CD4-positive, CD25-positive, alpha-beta regulatory T cell (primary cell): Measurements from ENCODE around the gene SERPINB1. TPM values are rescaled to one million over a fixed set of nuclear protein-coding genes. Genes with fewer than 3 reads are reported as not detected.

Experiments used
- ATAC-seq, 2 donors: fragments of 150-1000 bp; cut with Tn5 transposase; one replicate each; pipeline ENCODE4 v1.10.0; 2021; ENCODE audit warnings: low read depth in 2 of 2, moderate number of reproducible peaks in 2 of 2, moderate library complexity in 1 of 2
- DNase-seq, 3 donors: peaks; one replicate each; pipeline versions ENCODE4 v3.0.0 to v3.0.0-alpha.2; 2012 to 2022; ENCODE audit warnings: mixed read lengths in 1 of 3
- H3K27ac ChIP-seq: one replicate; pipeline ENCODE4 v1.7.0; 2013; ENCODE audit warnings: mild to moderate bottlenecking, low read length; ENCODE audit not compliant: insufficient read depth, poor library complexity, severe bottlenecking
- H3K27me3 ChIP-seq: one replicate; pipeline ENCODE4 v1.7.0; 2013; ENCODE audit warnings: low read length; ENCODE audit not compliant: control insufficient read depth, insufficient read depth
- H3K36me3 ChIP-seq: one replicate; pipeline ENCODE4 v1.7.0; 2013; ENCODE audit warnings: mild to moderate bottlenecking, low read length, moderate library complexity; ENCODE audit not compliant: control insufficient read depth, insufficient read depth
- H3K4me1 ChIP-seq: 2 replicates; pipeline ENCODE4 v1.7.0; 2013; ENCODE audit warnings: mild to moderate bottlenecking, low read length; ENCODE audit not compliant: insufficient read depth, control insufficient read depth, poor library complexity, severe bottlenecking
- H3K4me3 ChIP-seq: one replicate; pipeline ENCODE4 v1.7.0; 2013; ENCODE audit warnings: low read depth, mild to moderate bottlenecking, low read length, moderate library complexity
- H3K9me3 ChIP-seq, 2 experiments: 1 replicate in 1 of 2; 2 replicates in 1 of 2; pipeline ENCODE4 v1.7.0; 2013; ENCODE audit warnings: low read length in 2 of 2, mild to moderate bottlenecking in 1 of 2, moderate library complexity in 1 of 2; ENCODE audit not compliant: control insufficient read depth in 2 of 2
- H3K27ac Mint-ChIP-seq, 3 donors: one replicate each; pipeline ENCODE4 v1.8.0; 2020 to 2022; ENCODE audit warnings: mild to moderate bottlenecking in 3 of 3, mixed read lengths in 3 of 3, moderate library complexity in 2 of 3
- H3K27me3 Mint-ChIP-seq: one replicate; pipeline ENCODE4 v1.8.0; 2022; ENCODE audit warnings: mild to moderate bottlenecking, mixed read lengths
- H3K36me3 Mint-ChIP-seq: one replicate; pipeline ENCODE4 v1.8.0; 2020; ENCODE audit warnings: mixed read lengths
- H3K4me1 Mint-ChIP-seq, 4 donors: one replicate each; pipeline ENCODE4 v1.8.0; 2020 to 2022; ENCODE audit warnings: mixed read lengths in 4 of 4, mild to moderate bottlenecking in 1 of 4
- H3K4me3 Mint-ChIP-seq, 4 donors: one replicate each; pipeline ENCODE4 v1.8.0; 2020 to 2022; ENCODE audit warnings: mild to moderate bottlenecking in 4 of 4, mixed read lengths in 4 of 4, moderate library complexity in 3 of 4
- H3K9me3 Mint-ChIP-seq, 7 donors: one replicate each; pipeline ENCODE4 v1.8.0; 2020 to 2022; ENCODE audit warnings: mixed read lengths in 7 of 7, mild to moderate bottlenecking in 3 of 7, moderate library complexity in 2 of 7
- polyA plus RNA-seq, 4 donors: library from polyadenylated mRNA; unstranded; fragments of 300-500 nt; fragmentation: Illumina TruSeq; gene quantifications; one replicate each; pipeline ENCODE4 v1.2.3, GENCODE V29; 2021
- total RNA-seq: library from RNA; stranded (reverse); gene quantifications from one replicate; pipeline ENCODE4 v1.2.3, GENCODE V29; 2022

SERPINB1 gene
- total and polyA plus RNA-seq, 5 donors from 2014 or later: 38.1 to 116 (median 109) TPM

DNA sequence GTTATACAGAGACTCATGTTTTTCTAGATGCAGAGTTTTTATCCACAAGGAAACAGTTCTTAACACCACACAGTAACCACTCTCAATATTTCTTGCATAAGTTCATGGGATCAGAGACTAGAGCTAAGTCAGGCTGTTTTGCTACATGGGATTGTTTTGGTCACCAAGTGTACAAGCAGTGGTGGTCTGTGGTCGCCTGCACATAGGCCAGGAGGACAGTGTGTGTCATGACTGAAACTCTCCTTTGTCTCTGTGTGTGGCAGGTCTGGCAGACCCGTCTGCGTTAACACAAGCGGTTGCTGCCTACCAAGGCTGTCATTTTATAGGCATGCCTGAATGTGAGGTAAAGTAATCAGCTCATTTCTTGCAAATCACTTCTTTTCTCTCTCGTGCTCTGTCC lies 57.6 kb downstream of the SERPINB1 start:
- ATAC-seq (no peak), DNase-seq (no peak)
- Histone ChIP-seq H3K27me3 (no peaks in the 10 kb centered on the region), H3K9me3 (no peaks in the 10 kb centered on the region), H3K36me3 (peaks cover 57% of the 10 kb centered on the region), H3K4me3 (no peak overlapping the region), H3K4me1 (no peaks in the 10 kb centered on the region), H3K27ac (no peak overlapping the region)
- Mint-ChIP-seq H3K9me3 (no peaks in the 10 kb centered on the region), H3K27me3 (no peaks in the 10 kb centered on the region), H3K4me3 (no peak overlapping the region), H3K27ac (peak overlapping the region in 2 of 3 donors; percentile 3 to 17), H3K4me1 (peaks cover 5 to 23% (median 17%) of the 10 kb centered on the region in 4 donors), H3K36me3 (peaks cover 52% of the 10 kb centered on the region)

DNA sequence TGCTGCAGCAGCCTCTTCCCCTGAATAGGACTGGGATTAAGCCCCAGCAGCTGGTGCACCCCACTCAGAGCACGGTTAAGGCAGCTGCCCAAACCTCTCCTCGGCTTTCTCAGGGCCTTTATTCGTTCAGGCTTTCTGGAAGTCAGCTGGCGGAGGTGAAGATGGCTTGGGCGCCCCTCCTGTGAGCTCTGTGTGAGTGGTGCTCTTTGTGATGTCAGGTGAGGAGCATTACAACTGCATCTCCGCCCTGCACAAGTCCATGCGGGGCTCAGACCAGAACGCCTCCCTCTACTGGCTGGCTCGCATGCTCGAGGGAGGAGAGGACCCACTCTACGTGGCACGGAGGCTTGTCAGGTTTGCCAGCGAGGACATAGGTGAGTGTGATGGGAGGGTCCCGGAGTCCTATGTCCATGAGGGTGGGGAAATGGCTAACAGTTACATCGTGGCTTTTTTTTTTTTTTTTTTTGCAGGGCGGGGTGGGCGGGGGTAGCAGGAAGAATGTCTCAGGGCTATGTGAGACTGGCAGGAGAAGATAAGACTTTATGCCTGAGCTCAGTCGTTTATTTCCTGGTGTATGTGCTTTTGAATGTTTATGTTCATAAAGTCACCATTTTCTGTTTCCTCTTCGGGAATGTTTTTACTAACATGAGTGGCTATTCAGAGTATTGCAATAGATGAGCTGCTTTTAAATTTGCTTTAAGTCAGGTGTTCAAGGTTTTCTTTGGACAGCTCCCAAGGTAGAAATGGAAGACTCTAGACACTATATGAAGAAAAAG lies 58.3 kb downstream of the SERPINB1 start:
- Mint-ChIP-seq H3K27me3 (no peaks in the 10 kb centered on the region), H3K36me3 (peaks cover 59% of the 10 kb centered on the region), H3K4me3 (peak overlapping the region in 1 of 4 donors; percentile 12), H3K27ac (peak overlapping the region; percentile 3 to 18 (median 17)), H3K4me1 (peaks cover 5 to 28% (median 18%) of the 10 kb centered on the region in 4 donors), H3K9me3 (no peaks in the 10 kb centered on the region)
- no peak for DNase-seq
- Histone ChIP-seq H3K27ac (no peak overlapping the region), H3K4me3 (no peak overlapping the region), H3K9me3 (no peaks in the 10 kb centered on the region), H3K27me3 (no peaks in the 10 kb centered on the region), H3K4me1 (no peaks in the 10 kb centered on the region), H3K36me3 (peaks cover 64% of the 10 kb centered on the region)
- no peak for ATAC-seq

DNA sequence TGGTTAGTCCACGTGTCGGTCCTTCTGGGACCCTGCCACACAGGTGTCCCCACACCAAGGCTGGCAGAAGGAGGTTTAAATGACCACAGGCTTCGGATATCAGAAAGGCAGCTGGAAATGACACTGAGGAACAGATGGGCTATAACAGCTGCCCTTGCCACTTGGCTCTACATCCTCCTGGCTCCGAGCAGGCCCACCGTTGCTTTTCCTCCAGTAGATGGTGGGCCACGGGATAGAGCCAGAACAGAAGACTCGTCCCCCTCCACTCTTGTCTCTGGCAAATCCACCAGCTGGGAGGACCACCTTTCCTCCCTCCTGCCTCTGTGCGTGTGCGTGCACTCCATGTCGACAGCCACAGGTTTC lies 58.9 kb downstream of the SERPINB1 start:
- no peaks in the 10 kb centered on the region for H3K4me1 ChIP-seq
- H3K27me3 ChIP-seq: no peaks in the 10 kb centered on the region
- H3K4me3 ChIP-seq: no peak overlapping the region
- Mint-ChIP-seq H3K9me3 (no peaks in the 10 kb centered on the region), H3K27me3 (no peaks in the 10 kb centered on the region), H3K27ac (peak overlapping the region in 1 of 3 donors; percentile 18), H3K4me1 (peaks cover 5 to 32% (median 19%) of the 10 kb centered on the region in 4 donors), H3K36me3 (peaks cover 56% of the 10 kb centered on the region), H3K4me3 (no peak overlapping the region)
- H3K27ac ChIP-seq: no peak overlapping the region
- H3K36me3 ChIP-seq: peaks cover 66% of the 10 kb centered on the region
- H3K9me3 ChIP-seq: no peaks in the 10 kb centered on the region
- no peak for DNase-seq
- no peak for ATAC-seq

DNA sequence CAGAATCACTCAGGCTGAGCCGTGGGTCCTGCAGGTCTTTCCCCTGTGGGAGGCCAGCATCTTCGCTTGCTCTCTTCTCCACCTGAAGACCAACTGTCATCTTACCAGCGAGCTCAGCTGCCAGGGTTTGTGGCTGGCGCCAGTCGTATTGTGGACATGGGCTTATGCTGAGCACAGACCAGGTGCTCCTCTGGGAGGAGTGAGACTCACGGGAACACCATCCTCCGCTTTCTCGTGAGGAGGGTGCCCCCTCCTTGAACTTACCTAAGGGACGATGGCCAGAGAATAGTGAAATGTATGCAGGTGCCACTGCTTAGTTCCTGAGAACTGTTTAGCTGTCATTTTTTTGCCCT lies 59.3 kb downstream of the SERPINB1 start:
- Mint-ChIP-seq H3K27ac (no peak overlapping the region), H3K4me3 (no peak overlapping the region)

More for the DNA sequence above, 59.3 kb downstream of the SERPINB1 start:
- no peak overlapping the region for H3K27ac ChIP-seq
- Mint-ChIP-seq H3K27me3 (no peaks in the 10 kb centered on the region), H3K36me3 (peaks cover 55% of the 10 kb centered on the region), H3K4me1 (peaks cover 5 to 36% (median 21%) of the 10 kb centered on the region in 4 donors), H3K9me3 (no peaks in the 10 kb centered on the region)
- H3K4me1 ChIP-seq: no peaks in the 10 kb centered on the region
- no peaks in the 10 kb centered on the region for H3K27me3 ChIP-seq
- no peak overlapping the region for H3K4me3 ChIP-seq
- DNase-seq: no peak
- H3K36me3 ChIP-seq: peaks cover 66% of the 10 kb centered on the region
- no peak for ATAC-seq
- H3K9me3 ChIP-seq: no peaks in the 10 kb centered on the region

Other genes starting within 250 kb of the SERPINB1 start
- 0.91 TPM for gene MYLK4, start 90.9 kb downstream of the SERPINB1 start, total RNA-seq
- under 1 TPM in 2 of 4 donors, not detected in 2; 0.20 to 0.37 TPM for gene MYLK4, start 90.9 kb downstream of the SERPINB1 start, polyA plus RNA-seq
- gene WRNIP1, start 76.5 kb downstream of the SERPINB1 start, total RNA-seq: 31.5 TPM
- 10 to 100 TPM; 29.6 to 36.7 (median 32.7) TPM for gene WRNIP1, start 76.5 kb downstream of the SERPINB1 start, polyA plus RNA-seq
- 48.1 TPM for gene SERPINB9, start 61.4 kb upstream of the SERPINB1 start, total RNA-seq
- gene SERPINB9, start 61.4 kb upstream of the SERPINB1 start, polyA plus RNA-seq: 10 to 100 TPM; 29.1 to 46.2 (median 37.1) TPM
- 3.9 TPM for gene SERPINB6, start 129.7 kb upstream of the SERPINB1 start, total RNA-seq
- gene SERPINB6, start 129.7 kb upstream of the SERPINB1 start, polyA plus RNA-seq: 10 to 100 TPM; 17.3 to 79.9 (median 40.7) TPM
- gene NQO2, start 158.0 kb upstream of the SERPINB1 start, total RNA-seq: 27.4 TPM
- 100 to 1,000 TPM in 1 of 4 donors, 10 to 100 TPM in 3; 57.5 to 109 (median 68.6) TPM for gene NQO2, start 158.0 kb upstream of the SERPINB1 start, polyA plus RNA-seq
- 27.1 TPM for gene RIPK1, start 226.6 kb upstream of the SERPINB1 start, total RNA-seq
- gene RIPK1, start 226.6 kb upstream of the SERPINB1 start, polyA plus RNA-seq: 10 to 100 TPM; 19.4 to 22.4 (median 21.2) TPM